ACHN (cell line): ENCODE data around the gene ITGB1.
"Not testable (repeated sequence)": the region's sequence is repeated elsewhere in the genome, so short reads cannot be mapped to it uniquely, and the experiment has no call there.

Source experiments
- DNase-seq: peaks from one replicate; pipeline ENCODE4 v3.0.0-alpha.2; 2015
- in situ Hi-C: cut with HindIII; loops from 2 replicates; pipeline ENCODE4 v1.10.0; 2017; ENCODE audit warnings: low sequenced_read_pairs, low pct_ligation_motif_present, low pct_unique_long_range_greater_than_20kb

Gene ITGB1

DNA sequence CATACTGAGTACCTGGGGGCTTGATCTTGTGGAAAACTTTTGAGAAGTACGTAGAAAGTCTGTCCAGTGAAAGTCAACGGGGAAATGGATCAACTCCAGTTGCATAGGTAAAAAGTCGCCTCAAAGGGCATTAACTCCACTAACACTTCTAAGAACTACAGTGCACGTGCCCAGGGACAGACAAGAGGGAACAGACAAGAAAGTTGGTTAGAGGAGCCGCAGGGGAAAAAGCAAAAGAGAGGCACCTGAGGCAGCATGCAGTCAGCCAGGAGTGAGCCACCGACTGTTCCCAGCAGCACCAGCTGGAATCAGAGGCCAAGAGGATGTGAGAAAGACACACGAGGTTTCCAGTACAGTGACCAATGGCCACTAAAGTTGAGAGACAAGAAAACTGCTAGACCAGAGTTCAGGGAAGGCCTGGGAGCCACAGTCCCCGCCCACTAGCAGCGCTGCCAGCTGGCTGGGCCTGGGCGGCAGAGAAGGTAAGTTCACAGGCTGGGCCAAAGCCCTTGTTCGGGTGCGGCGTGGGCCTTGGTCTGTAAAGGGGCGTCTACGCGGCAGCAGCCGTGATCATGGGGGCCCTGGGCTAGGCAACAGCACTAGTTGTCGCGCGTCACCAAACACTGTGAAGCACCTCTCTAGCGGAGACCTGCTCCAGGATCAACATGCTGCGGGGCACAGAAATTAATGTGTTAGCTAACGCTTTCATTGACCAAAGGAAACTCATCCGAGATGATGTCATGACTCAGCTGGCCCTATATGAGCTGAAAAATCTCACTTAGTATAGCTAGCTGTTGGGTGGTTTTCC, 14.0 kb downstream of the ITGB1 start:
- in situ Hi-C loops, result no loop called here
- no peak for DNase-seq

DNA sequence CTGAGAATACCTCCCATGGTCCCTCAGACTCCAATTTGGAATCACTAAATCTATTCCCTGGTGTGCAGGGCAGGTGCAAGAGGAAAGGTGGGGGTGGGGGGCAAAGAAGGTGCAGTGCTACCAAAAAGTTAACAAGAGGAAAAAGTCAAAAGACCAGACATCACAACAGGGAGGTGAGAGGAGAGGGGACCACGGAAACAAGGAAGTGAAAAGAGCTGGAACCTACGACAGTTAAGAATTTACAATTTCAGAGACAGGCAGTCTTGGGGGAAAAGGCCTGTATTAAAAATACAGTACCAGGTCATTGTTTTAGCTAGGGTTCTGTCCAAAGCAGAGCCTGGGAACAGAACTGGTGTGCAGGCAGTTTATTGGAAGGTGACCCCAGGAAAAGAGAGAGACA, 14.6 kb downstream of the ITGB1 start:
- no peak for DNase-seq
- in situ Hi-C loops, result no loop called here

GRCh38 chr10:32942081-32942480, 15.9 kb downstream of the ITGB1 start:
- in situ Hi-C loops, result no loop called here

DNA sequence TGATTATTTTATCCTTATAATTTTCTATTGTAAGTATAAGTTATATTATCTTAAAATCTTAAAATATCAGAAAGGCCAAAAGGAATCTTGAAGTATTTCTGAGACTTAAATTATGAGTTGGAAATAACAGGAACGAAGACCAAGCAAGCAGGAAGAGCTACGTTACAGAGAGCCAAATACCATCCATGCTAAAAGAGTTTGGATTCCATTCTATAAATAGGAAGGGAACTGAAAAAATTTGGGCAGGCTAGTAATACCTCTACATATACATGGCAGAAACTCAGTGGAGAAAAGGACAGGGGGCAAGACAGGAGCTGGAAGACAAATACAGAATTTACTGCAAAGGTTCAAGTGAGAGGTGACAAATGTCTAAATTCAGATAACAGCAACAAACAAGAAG, 16.7 kb downstream of the ITGB1 start:
- DNase-seq, result no peak
- in situ Hi-C loops, result no loop called here

More at GRCh38 chr10:32942081-32942480, 15.9 kb downstream of the ITGB1 start:
- no peak for DNase-seq

DNA sequence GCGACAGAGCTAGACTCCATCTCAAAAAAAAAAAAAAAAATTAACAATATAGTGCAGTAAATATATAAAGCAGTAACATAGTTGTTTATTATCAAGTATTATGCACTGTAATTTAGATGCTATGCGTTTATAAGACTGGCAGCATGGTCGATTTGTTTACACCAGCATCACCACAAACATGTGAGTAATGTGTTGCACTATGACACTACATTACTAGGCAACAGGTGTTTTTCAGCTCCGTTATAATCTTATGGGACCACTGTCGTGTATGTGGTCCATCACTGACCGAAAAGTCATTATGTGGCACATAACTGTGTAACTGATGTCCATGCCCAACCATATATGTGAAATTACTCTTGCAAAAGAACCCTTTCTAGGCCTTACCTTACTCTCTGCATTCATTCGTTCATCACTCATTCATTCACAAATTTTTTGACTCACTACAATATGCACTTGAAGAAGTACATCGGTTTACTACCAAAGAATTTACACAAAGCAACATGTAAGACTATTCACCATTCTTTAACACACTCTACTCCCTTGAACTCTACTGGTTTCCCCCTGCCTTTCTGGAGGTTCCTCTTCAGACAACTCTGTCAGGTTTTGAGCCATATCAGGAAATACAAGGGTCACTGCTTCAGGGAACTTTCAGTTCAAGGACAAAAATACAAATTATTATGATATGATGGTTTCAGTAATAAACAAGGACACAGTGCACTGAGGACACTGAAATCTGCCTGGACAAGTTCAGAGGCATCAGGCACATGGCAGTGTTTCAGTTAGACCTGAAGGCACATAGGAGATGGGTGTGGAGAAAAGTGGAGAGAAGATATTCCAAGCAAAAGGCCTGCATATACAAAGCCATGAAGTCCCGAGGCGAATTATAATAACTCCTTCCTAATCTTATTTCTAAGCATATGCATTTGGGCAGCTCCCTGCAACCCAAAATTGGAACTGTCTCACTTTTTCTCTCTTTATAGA, 17.4 kb downstream of the ITGB1 start:
- DNase-seq, result no peak

GRCh38 chr10:32939296-32940111, 18.5 kb downstream of the ITGB1 start:
- DNase-seq, result no peak
- in situ Hi-C loops, result no loop called here

More for the DNA sequence above, 17.4 kb downstream of the ITGB1 start:
- in situ Hi-C loops, result no loop called here

GRCh38 chr10:32938554-32939061, 19.4 kb downstream of the ITGB1 start:
- in situ Hi-C loops, result no loop called here
- no peak for DNase-seq

DNA sequence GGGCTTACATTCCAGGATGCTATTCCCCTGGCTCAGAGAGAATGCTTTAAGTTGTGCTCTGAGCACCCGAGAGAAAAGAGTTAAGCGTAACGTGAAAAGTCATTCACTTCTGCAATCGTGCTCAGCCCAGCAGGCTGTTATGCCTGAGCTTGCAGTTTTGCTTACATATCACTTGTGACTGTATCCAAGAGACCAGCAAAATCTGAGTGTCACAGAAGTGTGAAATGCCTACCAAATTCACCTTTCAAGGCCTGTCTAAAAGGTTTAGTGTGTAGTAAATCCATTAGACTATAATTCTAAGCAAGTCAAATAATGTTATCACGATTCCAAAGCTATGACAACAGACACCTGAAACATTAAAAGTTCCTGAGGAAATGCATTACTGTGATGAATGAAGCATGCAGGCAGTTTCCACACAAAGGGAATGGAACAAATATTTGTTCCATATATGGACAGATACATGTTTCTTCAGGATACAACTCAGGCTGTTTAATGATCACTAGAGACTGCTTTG, 20.1 kb downstream of the ITGB1 start:
- no peak for DNase-seq
- in situ Hi-C loops, result no loop called here

GRCh38 chr10:32932225-32932729, 25.8 kb downstream of the ITGB1 start:
- DNase-seq, result no peak
- in situ Hi-C loops, result no loop called here

- no peak for DNase-seq
- in situ Hi-C loops, result no loop called here
Measured at GRCh38 chr10:32931593-32931992, 26.4 kb downstream of the ITGB1 start.

- DNase-seq, result no peak
- in situ Hi-C loops, result no loop called here
Measured at GRCh38 chr10:32930036-32930435, 28.0 kb downstream of the ITGB1 start.

GRCh38 chr10:32929634-32930033, 28.4 kb downstream of the ITGB1 start:
- in situ Hi-C loops, result no loop called here
- peak; percentile 22 for DNase-seq

DNA sequence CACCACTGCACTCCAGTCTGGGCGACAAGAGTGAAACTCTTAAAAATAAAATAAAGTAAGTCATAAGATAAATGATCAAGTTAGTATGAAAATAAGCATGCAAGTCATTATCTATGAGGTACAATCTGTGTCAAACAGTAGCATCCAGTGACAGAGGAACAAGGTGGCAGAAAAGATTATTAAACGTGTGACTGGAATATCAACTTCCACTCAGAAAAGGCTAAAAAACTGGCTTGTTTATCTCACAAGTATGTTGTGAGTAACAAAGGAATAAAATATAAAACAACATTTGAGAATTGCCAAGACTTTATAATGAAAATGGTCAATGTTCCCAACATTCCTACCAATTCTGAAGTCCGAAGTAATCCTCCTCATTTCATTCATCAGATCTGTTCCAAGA, 30.3 kb downstream of the ITGB1 start:
- in situ Hi-C loops, result no loop called here
- no peak for DNase-seq

DNA sequence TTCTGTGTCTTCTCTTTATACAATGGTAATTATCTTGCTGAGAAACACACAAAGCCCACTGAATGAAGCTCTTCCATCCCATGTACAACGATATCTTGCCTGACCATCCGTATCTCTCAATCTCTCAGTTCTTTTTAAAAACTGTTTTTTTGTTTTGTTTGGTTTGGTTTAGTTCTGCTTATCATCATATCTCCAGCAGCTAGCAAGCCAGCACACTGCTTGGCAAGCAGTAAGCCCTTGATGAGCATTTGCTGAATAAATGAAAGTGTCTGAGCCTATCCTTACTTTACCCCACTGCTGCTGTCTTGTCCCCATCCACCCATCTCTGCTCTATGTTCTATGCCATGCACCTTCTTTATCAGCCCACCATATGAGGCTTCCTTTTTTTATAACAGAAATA, 34.2 kb downstream of the ITGB1 start:
- DNase-seq, result no peak
- in situ Hi-C loops, result no loop called here

- no peak for DNase-seq
- in situ Hi-C loops, result no loop called here
Measured at GRCh38 chr10:32923134-32923533, 34.9 kb downstream of the ITGB1 start.

- in situ Hi-C loops, result no loop called here
- DNase-seq, result no peak
Measured at GRCh38 chr10:32922170-32922569, 35.9 kb downstream of the ITGB1 start.

DNA sequence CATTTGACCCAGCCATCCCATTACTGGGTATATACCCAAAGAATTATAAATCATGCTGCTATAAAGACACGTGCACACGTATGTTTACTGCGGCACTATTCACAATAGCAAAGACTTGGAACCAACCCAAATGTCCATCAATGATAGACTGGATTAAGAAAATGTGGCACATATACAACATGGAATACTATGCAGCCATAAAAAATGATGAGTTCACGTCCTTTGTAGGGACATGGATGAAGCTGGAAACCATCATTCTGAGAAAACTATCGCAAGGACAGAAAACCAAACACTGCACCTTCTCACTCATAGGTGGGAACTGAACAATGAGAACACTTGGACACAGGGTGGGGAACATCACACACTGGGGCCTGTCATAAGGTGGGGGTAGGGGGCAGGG, 40.2 kb downstream of the ITGB1 start:
- DNase-seq, in situ Hi-C loops: not testable (repeated sequence)
